Ishikawa (cell line): ENCODE results near the gene KCTD14.

Experiments used
- EP300 ChIP-seq: IDR thresholded peaks from 2 replicates; pipeline ENCODE4 v1.6.1; 2012; ENCODE audit warnings: borderline replicate concordance
- FOXM1 ChIP-seq: IDR thresholded peaks from 2 replicates; pipeline ENCODE4 v1.6.1; 2012; ENCODE audit warnings: low read depth, borderline replicate concordance
- MAX ChIP-seq: IDR thresholded peaks from 2 replicates; pipeline ENCODE4 v1.6.1; 2012
- REST ChIP-seq: IDR thresholded peaks from 2 replicates; pipeline ENCODE4 v1.6.1; 2012; ENCODE audit warnings: low read depth, mild to moderate bottlenecking
- TAF1 ChIP-seq: IDR thresholded peaks from 2 replicates; pipeline ENCODE4 v1.6.1; 2012; ENCODE audit warnings: low read depth, mild to moderate bottlenecking
- YY1 ChIP-seq: IDR thresholded peaks from 2 replicates; pipeline ENCODE4 v1.6.1; 2012; ENCODE audit warnings: low read depth
- ZBTB7A ChIP-seq: IDR thresholded peaks from 2 replicates; pipeline ENCODE4 v1.6.1; 2012; ENCODE audit warnings: low read depth

- TF ChIP-seq YY1, result no peak
- no peak for TF ChIP-seq MAX
- no peak for TF ChIP-seq ZBTB7A
- no peak for TF ChIP-seq FOXM1
- no peak for TF ChIP-seq TAF1
- TF ChIP-seq REST, result no peak
- no peak for TF ChIP-seq EP300
Observed at GRCh38 chr11:78023426-78023825, 350 bp upstream of the KCTD14 start.
